Nucleus accumbens (tissue), 56 donors: ENCODE data around the gene HOXB3.

Experiments
- DNase-seq, 56 donors: peaks; one replicate each; lab custom pipeline; 2025; lab: John Stamatoyannopoulos, UW

Gene HOXB3

DNA sequence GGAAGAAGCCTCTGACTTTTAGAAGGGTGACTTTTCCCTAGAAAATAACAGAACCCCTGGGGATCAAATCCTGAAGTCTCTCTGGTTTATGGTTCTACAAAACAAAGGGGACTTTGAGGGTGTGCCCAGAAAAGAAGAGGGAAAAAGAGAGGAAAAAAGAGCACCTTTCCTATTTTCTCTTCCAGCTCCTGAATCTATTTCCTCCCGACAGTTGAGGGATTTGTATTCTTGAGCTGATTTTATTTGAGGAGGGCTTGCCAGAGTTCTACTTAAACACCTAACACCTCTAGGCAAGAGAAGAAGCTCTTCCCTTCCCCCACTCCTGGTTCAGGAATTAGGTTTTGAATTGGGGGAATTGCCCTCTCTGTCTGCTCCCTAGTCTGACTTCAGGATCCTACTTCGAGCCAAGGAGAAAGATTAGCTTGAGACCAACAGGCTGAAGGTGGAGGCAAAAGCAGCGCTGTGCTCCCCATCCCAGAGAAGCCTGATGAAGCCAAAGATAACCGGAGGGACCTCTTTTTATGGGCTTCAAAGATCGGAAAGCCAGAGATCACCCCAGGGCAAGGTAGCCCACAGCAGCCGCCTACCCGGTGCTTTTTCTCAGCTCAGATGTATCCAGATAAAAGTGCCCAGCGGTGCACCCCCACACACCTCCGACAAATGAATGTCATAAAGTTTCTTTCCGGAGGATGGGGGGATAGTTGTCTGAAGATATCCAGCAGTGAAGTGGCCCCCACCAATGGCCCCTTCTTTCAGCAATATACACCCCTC lies 796 bp downstream of the HOXB3 start:
- no peak for DNase-seq

GRCh38 chr17:48588528-48588927 lies 1.5 kb downstream of the HOXB3 start:
- no peak for DNase-seq

- no peak for DNase-seq
Observed at GRCh38 chr17:48588074-48588415, 2.0 kb downstream of the HOXB3 start.

GRCh38 chr17:48587276-48588073 lies 2.6 kb downstream of the HOXB3 start:
- DNase-seq, result no peak

DNA sequence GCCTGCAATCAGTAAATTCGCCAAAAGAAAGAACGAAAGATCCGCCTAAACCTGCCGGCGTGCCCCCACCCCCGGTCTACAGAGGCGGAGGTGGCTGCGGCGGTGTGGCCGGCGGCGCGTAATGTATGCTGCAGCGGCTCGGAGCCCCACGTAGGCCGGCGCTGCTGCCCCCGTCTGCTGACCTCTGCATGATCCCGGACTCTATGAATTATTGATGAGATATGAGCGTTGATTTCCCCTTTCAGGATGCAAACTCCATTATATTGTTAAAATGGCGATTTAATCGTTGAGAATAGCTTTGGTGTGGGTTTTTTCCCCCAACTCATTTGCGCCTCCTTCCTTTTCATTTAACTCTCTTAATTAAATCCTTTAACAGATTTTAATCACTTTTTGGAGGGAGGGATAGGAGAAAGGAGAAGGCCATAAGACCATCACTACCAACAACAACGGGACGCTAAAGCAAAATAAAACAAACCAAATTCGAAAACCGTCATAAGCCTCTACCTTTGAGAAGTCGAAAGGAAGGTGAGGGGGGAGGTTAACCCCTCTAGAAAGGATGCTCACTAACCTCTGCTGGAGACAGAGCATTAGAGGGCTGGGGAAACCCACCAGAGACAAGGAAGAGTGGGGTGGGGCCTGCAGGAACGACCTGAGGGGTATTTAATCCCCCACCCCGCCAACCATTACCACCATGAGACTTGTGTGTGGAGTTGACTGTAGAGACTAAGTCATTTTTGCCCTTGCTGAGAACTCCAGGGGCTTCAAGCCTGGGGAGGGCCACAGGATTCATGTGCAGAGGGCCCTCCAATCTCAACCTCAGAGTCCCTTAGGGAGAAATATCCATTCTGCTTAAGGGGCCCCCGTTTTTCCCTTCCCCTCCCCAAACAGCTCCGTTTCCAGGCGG lies 3.4 kb downstream of the HOXB3 start:
- no peak for DNase-seq

GRCh38 chr17:48584223-48584741 lies 5.8 kb downstream of the HOXB3 start:
- DNase-seq, result no peak

GRCh38 chr17:48583708-48584222 lies 6.3 kb downstream of the HOXB3 start:
- no peak for DNase-seq

- DNase-seq, result no peak
Observed at GRCh38 chr17:48582750-48583069, 7.3 kb downstream of the HOXB3 start.

GRCh38 chr17:48579760-48580554 lies 10.1 kb downstream of the HOXB3 start:
- DNase-seq, result no peak

DNA sequence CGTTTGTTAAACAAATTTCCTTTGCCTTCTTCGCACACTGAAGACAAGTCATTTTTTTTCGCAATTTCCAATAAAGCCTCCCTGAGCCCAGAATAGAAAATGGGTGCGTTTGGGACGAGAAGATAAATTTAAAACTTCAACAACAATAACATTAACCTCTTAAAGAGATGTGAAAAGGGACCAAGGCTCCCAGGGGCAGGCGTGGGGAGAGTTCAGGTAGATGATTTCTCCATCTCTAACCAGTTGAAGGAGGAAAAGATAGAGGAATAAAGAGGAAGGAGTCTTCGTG lies 10.6 kb downstream of the HOXB3 start:
- DNase-seq, result no peak

GRCh38 chr17:48578616-48579470 lies 11.2 kb downstream of the HOXB3 start:
- DNase-seq, result no peak

- peak in 1 of 56 donors; percentile 0 for DNase-seq
Observed at GRCh38 chr17:48577946-48578615, 12.0 kb downstream of the HOXB3 start, which contains the start of gene HOXB4. TSS of gene HOXB4 (minus strand) at chr17:48578350. CDS start at chr17:48578319, 31 bp downstream.

GRCh38 chr17:48577330-48577945 lies 12.6 kb downstream of the HOXB3 start:
- DNase-seq, result no peak

DNA sequence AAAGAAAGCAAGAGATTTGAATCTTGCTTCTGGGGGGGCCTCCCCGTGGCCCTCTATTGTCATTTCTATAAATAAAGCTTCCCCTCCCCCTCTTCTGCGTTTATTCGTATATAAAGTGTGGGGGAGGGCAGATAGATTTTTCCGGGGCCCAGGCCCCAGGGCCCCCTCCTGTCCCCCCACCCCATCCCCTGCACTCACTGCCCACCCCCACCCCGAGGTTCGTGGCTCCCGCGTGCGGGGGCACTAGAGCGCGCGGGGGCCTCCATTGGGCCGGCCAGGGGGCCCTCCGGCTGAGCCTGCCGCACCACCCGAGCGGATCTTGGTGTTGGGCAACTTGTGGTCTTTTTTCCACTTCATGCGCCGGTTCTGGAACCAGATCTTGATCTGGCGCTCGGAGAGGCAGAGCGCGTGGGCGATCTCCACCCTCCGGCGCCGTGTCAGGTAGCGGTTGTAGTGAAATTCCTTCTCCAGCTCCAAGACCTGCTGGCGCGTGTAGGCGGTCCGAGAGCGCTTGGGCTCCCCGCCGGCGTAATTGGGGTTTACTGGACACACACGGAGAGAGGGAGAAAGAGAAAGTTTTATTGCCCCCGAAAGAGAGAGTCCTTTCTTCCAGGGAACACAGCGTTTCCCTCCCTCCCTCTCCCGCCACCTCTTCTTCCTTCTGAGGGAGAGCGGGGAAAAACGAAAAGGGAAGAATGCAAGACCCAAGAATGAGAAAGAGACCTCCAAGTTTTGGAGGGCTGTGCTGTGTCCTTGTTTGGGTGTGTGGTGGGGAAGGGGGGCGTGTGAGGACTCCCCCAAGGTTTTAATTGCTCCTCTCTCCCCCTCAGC lies 13.3 kb downstream of the HOXB3 start:
- no peak for DNase-seq

DNA sequence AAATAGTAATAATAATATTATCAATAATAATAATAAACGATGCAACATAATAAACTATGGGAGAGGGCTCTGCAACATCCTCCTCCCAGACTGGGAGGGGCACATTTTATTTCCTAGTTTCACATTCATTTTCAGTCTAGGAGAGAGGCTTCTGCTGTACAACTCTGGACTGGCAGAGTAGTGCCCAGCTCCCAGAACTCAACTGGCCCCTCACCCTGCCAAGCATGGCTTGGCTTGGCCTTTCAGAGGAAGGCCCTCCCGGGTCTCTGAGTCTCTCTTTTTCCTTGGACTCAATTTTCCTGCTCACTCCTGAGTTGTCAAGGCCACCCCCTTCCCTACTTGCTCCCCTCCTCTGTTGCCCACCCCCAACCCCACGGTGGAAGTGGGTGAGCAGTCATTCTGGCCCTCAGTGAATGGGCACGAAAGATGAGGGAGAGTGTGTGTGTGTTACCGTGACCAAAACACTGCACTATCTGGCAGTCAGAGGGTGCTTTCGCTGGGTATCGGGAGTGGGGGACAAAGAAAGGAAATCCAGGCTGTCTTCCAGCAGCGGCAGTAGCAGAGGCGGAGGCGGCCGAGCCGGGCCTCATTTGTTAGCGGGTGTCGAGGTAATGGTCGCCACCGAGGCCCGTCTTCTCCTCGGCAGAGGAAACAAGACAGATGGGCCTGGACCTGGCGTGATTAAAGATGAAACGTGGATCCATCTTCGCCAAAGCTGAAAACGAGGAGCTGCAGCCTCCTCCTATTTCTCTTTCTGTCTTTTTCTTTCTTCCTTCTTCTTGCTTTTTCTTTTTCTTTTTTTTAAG lies 14.2 kb downstream of the HOXB3 start:
- no peak for DNase-seq

GRCh38 chr17:48575066-48575582 lies 14.9 kb downstream of the HOXB3 start:
- DNase-seq, result no peak
